ENCODE data around the gene ZNF415. TPM values are rescaled to one million over a fixed set of nuclear protein-coding genes. Genes with fewer than 3 reads are reported as not detected.

Gene ZNF415
- polyA plus RNA-seq, 2 of the 4 experiments (the other 2 are of a cell fraction): not detected

DNA sequence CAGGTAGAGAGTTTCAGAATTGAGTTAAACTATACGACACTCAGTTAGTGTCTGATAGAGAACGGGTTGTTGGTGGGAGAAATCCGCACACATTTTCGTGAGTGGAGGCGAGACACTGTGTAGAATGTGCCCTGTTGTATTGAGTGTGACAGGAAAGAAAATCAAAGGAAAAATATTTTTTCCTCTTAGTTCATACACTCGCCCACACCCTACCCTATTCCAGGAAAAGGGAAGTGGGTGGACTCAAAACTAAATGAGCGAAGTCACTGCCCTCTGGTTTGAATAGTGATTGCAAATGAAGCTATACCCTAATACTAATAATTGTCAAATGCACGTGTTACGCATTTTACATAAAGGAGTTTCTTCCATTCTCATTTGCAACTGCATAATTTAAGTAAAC, 24.1 kb upstream of the ZNF415 start:
- WGBS (ENCODE audit: missing lambda C conversion rate): 28% methylated on average over 9 of the region's 9 CpGs
- Histone ChIP-seq H3K4me1 (no peaks in the 10 kb centered on the region), H3K9me3 (peaks cover 62% of the 10 kb centered on the region), H3K27ac (no peak overlapping the region), H3K4me3 (no peak overlapping the region), H3K4me2 (no peak overlapping the region)
- ATAC-seq (no peak), FAIRE-seq (no peak), DNase-seq (ENCODE audit: low read depth in 1 of 2, low spot score in 1 of 2) (no peak)
- CTCF ChIA-PET: no interaction called here
- POLR2A ChIA-PET: no interaction called here
- TF ChIP-seq, protein P1, sequence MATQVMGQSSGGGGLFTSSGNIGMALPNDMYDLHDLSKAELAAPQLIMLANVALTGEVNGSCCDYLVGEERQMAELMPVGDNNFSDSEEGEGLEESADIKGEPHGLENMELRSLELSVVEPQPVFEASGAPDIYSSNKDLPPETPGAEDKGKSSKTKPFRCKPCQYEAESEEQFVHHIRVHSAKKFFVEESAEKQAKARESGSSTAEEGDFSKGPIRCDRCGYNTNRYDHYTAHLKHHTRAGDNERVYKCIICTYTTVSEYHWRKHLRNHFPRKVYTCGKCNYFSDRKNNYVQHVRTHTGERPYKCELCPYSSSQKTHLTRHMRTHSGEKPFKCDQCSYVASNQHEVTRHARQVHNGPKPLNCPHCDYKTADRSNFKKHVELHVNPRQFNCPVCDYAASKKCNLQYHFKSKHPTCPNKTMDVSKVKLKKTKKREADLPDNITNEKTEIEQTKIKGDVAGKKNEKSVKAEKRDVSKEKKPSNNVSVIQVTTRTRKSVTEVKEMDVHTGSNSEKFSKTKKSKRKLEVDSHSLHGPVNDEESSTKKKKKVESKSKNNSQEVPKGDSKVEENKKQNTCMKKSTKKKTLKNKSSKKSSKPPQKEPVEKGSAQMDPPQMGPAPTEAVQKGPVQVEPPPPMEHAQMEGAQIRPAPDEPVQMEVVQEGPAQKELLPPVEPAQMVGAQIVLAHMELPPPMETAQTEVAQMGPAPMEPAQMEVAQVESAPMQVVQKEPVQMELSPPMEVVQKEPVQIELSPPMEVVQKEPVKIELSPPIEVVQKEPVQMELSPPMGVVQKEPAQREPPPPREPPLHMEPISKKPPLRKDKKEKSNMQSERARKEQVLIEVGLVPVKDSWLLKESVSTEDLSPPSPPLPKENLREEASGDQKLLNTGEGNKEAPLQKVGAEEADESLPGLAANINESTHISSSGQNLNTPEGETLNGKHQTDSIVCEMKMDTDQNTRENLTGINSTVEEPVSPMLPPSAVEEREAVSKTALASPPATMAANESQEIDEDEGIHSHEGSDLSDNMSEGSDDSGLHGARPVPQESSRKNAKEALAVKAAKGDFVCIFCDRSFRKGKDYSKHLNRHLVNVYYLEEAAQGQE (IDR thresholded peaks at IDR 0.05): no peak
- no peak for TF ChIP-seq JUN (IDR thresholded peaks at IDR 0.05)
- TF ChIP-seq ZC3H11A (IDR thresholded peaks at IDR 0.05): no peak
- no peak for TF ChIP-seq KDM5A (IDR thresholded peaks at IDR 0.05)
- TF ChIP-seq POLR2AphosphoS2 (conservative IDR thresholded peaks at IDR 0.05; ENCODE audit: low read length): no peak
- no peak for TF ChIP-seq CHD4 (IDR thresholded peaks at IDR 0.05; ENCODE audit: borderline replicate concordance)
- no peak for TF ChIP-seq MAX (IDR thresholded peaks at IDR 0.05)
- no peak for TF ChIP-seq HOXB13 (CRISPR knock-in tag; IDR thresholded peaks at IDR 0.05; ENCODE audit: low read depth)
- TF ChIP-seq NR3C1 (IDR thresholded peaks at IDR 0.05): no peak
- TF ChIP-seq CBX8 (IDR thresholded peaks at IDR 0.05): no peak
- no peak for TF ChIP-seq ZFP36 (IDR thresholded peaks at IDR 0.05; ENCODE audit: borderline replicate concordance, partially characterized antibody)

GRCh38 chr19:53147645-53148044, 14.9 kb upstream of the ZNF415 start:
- Histone ChIP-seq H3K27ac (no peak overlapping the region), H3K9me3 (peaks cover 67% of the 10 kb centered on the region), H3K4me2 (no peak overlapping the region), H3K4me1 (no peaks in the 10 kb centered on the region), H3K4me3 (no peak overlapping the region)
- DNase-seq (ENCODE audit: low read depth in 1 of 2, low spot score in 1 of 2) (no peak), ATAC-seq (no peak), FAIRE-seq (no peak)
- ChIA-PET POLR2A (no interaction called here), CTCF (no interaction called here)
- TF ChIP-seq PHF8 (IDR thresholded peaks at IDR 0.05; ENCODE audit: borderline replicate concordance, low read depth): no peak
- no peak for TF ChIP-seq MAFK (IDR thresholded peaks at IDR 0.05; ENCODE audit: partially characterized antibody)
- TF ChIP-seq RFX5 (IDR thresholded peaks at IDR 0.05): no peak
- no peak for TF ChIP-seq TP53 (CRISPR knock-in tag; IDR thresholded peaks at IDR 0.05)
- TF ChIP-seq RNF2 (IDR thresholded peaks at IDR 0.05; ENCODE audit: borderline replicate concordance, low read depth): no peak
- no peak for TF ChIP-seq CHD2 (IDR thresholded peaks at IDR 0.05; ENCODE audit: low read length, partially characterized antibody)

DNA sequence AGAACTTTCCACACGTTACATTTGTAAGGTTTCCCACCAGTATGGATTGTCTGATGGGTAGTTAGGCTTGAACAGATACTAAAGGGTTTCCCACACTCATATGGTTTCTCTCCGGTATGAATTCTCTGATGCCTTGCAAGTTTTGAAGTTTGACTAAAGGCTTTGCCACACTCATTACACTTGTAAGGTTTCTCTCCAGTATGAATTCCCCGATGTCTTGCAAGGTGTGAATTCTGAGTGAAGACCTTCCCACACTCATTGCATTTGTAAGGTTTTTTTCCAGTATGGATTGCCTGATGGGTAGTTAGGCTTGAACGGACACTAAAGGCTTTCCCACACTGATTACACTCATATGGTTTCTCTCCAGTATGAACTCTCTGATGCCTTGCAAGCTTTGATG, 7.6 kb upstream of the ZNF415 start:
- Histone ChIP-seq H3K4me3 (no peak overlapping the region), H3K27ac (no peak overlapping the region), H3K9me3 (peaks cover 75% of the 10 kb centered on the region; the same call in 2 of the 3 replicates), H3K4me2 (no peak overlapping the region), H3K4me1 (no peaks in the 10 kb centered on the region)
- ATAC-seq: no peak
- no peak for FAIRE-seq
- no peak for TF ChIP-seq NPAS2 (CRISPR knock-in tag; IDR thresholded peaks at IDR 0.05; ENCODE audit: borderline replicate concordance)
- TF ChIP-seq RAD21 (conservative IDR thresholded peaks at IDR 0.05 in 1 of 2, IDR thresholded peaks at IDR 0.05 in 1 of 2): no peak
- TF ChIP-seq CEBPB (IDR thresholded peaks at IDR 0.05): no peak
- no peak for TF ChIP-seq HEYL (CRISPR knock-in tag; IDR thresholded peaks at IDR 0.05)
- TF ChIP-seq ESRRA (IDR thresholded peaks at IDR 0.05; ENCODE audit: borderline replicate concordance, low read length): no peak
- no peak for TF ChIP-seq NR3C1 (IDR thresholded peaks at IDR 0.05)
- no peak for TF ChIP-seq EP300 (IDR thresholded peaks at IDR 0.05)
- no peak for TF ChIP-seq ZSCAN20 (CRISPR knock-in tag; IDR thresholded peaks at IDR 0.05)
- no peak for TF ChIP-seq KDM1A (IDR thresholded peaks at IDR 0.05; ENCODE audit: low read depth)
- no peak for TF ChIP-seq HOXB5 (CRISPR knock-in tag; IDR thresholded peaks at IDR 0.05)
- TF ChIP-seq EHF (CRISPR knock-in tag; IDR thresholded peaks at IDR 0.05): no peak
- TF ChIP-seq CHD4 (IDR thresholded peaks at IDR 0.05; ENCODE audit: borderline replicate concordance): no peak
- TF ChIP-seq RARB (CRISPR knock-in tag; IDR thresholded peaks at IDR 0.05): no peak
- TF ChIP-seq MAFK (IDR thresholded peaks at IDR 0.05; ENCODE audit: partially characterized antibody): no peak
- no peak for TF ChIP-seq RFX5 (IDR thresholded peaks at IDR 0.05)
- TF ChIP-seq JUNB (IDR thresholded peaks at IDR 0.05): no peak
- no peak for TF ChIP-seq RCOR1 (IDR thresholded peaks at IDR 0.05; ENCODE audit: low read depth, low read length)
- no peak for TF ChIP-seq GATA3 (IDR thresholded peaks at IDR 0.05; ENCODE audit: borderline replicate concordance)
- POLR2A ChIA-PET: no interaction called here
- WGBS (ENCODE audit: missing lambda C conversion rate): 21% methylated on average over 4 of the region's 4 CpGs
- CTCF ChIA-PET: no interaction called here
- no peak for DNase-seq (ENCODE audit: low read depth in 1 of 2, low spot score in 1 of 2)
